Measurements from ENCODE around the gene ASB1. TPM values are rescaled to one million over a fixed set of nuclear protein-coding genes. Genes with fewer than 3 reads are reported as not detected.

The ASB1 gene
- total RNA-seq, 4 donors from 2014 or later, result 3.9 to 17.7 (median 8.9) TPM

DNA sequence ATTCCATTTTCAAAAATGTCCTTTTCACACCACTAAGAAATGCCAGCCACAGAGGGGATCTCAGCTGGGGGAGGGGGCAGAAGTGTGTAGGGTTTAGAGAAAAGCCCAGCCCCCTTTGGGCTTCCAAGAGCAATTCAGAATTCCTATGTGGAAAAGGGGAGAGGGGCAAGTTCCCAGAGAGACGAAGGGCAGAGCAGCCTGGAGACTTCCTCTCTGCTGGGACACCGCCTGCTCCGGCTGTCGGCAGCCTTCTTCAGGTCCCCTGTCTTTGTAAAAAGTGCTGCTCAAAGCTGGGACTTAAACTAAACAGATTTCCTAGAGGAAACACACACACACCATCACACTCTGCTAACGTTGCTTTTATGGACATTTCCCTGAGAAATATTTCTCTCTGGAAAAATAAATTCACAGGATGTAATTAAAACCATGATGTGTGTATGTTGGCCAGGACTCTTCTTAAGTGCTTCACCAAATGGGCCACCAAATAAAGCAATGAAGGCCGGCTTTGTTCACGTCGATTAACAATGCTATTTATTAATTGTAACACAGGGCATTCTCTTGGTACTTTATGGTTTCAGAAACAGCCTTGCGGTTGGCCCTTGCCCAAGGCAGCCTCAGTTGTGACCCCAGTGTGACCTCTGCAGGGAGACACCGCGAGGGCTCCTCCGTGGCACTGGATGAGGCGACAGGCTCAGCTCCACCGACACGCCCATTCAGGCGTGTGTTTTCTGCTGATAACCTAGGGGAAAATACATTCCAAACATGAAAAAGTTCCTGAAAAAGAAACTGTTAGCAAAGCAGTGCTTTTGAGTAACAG is 5.6 kb upstream of the ASB1 start:
- TF ChIP-seq POLR2A (IDR thresholded peaks at IDR 0.05), result no peak
- TF ChIP-seq, protein P1, sequence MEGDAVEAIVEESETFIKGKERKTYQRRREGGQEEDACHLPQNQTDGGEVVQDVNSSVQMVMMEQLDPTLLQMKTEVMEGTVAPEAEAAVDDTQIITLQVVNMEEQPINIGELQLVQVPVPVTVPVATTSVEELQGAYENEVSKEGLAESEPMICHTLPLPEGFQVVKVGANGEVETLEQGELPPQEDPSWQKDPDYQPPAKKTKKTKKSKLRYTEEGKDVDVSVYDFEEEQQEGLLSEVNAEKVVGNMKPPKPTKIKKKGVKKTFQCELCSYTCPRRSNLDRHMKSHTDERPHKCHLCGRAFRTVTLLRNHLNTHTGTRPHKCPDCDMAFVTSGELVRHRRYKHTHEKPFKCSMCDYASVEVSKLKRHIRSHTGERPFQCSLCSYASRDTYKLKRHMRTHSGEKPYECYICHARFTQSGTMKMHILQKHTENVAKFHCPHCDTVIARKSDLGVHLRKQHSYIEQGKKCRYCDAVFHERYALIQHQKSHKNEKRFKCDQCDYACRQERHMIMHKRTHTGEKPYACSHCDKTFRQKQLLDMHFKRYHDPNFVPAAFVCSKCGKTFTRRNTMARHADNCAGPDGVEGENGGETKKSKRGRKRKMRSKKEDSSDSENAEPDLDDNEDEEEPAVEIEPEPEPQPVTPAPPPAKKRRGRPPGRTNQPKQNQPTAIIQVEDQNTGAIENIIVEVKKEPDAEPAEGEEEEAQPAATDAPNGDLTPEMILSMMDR (IDR thresholded peaks at IDR 0.05), result no peak
- intact Hi-C loops (cut with DNase I), result no loop called here
- Histone ChIP-seq H3K4me3 (no peak overlapping the region), H3K27ac (peak overlapping the region in 1 of 4 donors; percentile 41), H3K4me1 (peaks cover 6 to 37% (median 7%) of the 10 kb centered on the region in 3 donors), H3K36me3 (no peaks in the 10 kb centered on the region), H3K9me3 (no peaks in the 10 kb centered on the region), H3K27me3 (no peaks in the 10 kb centered on the region)
- DNase-seq, result no peak
- WGBS, 2 donors, result 42 to 51% methylated on average over 14 to 16 of the region's 16 CpGs

DNA sequence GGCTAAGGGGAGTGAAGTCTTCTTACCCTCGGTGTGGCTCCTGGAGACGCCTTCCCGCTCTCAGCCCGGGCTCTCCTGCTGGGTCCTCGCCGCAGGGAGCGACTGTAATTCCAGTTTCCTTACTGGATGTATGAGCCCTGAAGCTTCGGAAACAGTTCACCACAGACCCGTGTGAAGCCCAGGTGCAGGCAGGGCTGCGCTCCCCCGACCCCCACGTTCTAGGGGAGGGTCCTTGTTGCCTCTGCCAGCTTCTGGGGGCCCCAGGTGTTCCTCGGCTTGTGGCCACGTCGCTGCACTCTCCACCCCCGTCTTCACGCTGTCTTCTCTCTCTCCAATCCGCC is 5.1 kb upstream of the ASB1 start:
- H3K4me3 ChIP-seq, result no peak overlapping the region
- H3K9me3 ChIP-seq, result no peaks in the 10 kb centered on the region
- intact Hi-C loops (cut with DNase I), result no loop called here
- TF ChIP-seq, protein P1 (IDR thresholded peaks at IDR 0.05), result no peak
- TF ChIP-seq POLR2A (IDR thresholded peaks at IDR 0.05), result no peak
- no peak for DNase-seq
- WGBS, 2 donors, result 78 to 85% methylated on average over 15 to 18 of the region's 18 CpGs
- H3K27me3 ChIP-seq, result no peaks in the 10 kb centered on the region
- H3K27ac ChIP-seq, result no peak overlapping the region
- peaks cover 8 to 41% (median 8%) of the 10 kb centered on the region in 3 donors for H3K4me1 ChIP-seq
- H3K36me3 ChIP-seq, result no peaks in the 10 kb centered on the region

- no peaks in the 10 kb centered on the region for H3K36me3 ChIP-seq
- intact Hi-C loops (cut with DNase I), result no loop called here
- H3K9me3 ChIP-seq, result no peaks in the 10 kb centered on the region
- no peak for TF ChIP-seq POLR2A (IDR thresholded peaks at IDR 0.05)
- TF ChIP-seq, protein P1 (IDR thresholded peaks at IDR 0.05), result no peak
- no peaks in the 10 kb centered on the region for H3K27me3 ChIP-seq
- H3K4me1 ChIP-seq, result peaks cover 8 to 39% (median 8%) of the 10 kb centered on the region in 3 donors
- H3K27ac ChIP-seq, result no peak overlapping the region
- DNase-seq, result no peak
- 86% methylated on average over 1 of the region's 10 CpGs; no CpG with 5 or more reads in 1 of the 2 donors for WGBS, 2 donors
- H3K4me3 ChIP-seq, result no peak overlapping the region
These were observed 4.4 kb upstream of the ASB1 start for GRCh38 chr2:238422285-238422684.

DNA sequence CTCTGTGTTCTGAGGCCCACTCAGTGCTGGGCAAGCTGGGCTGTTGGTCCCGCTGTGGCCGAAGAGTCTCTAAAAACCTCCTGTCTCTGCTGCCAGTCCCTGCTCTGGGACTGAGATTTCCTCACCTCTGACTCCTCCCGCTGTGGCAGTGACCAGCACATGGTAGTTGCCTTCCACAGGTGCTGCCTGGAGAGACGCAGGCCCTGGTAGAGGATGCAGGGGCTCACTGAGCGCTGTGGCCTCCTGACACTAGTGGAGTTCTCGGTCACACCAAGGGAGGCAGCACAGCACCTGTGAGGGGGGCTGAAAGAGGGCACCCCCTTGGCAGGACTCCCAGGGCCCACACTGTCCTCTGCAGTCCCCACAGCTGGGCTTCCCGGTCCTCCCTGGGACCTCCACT is 3.8 kb upstream of the ASB1 start:
- Histone ChIP-seq H3K27me3 (no peaks in the 10 kb centered on the region), H3K4me1 (peaks cover 13 to 41% (median 14%) of the 10 kb centered on the region in 3 donors), H3K9me3 (no peaks in the 10 kb centered on the region), H3K36me3 (no peaks in the 10 kb centered on the region), H3K27ac (no peak overlapping the region), H3K4me3 (no peak overlapping the region)
- no peak for DNase-seq
- TF ChIP-seq, protein P1 (IDR thresholded peaks at IDR 0.05), result no peak
- TF ChIP-seq POLR2A (IDR thresholded peaks at IDR 0.05), result no peak
- WGBS, 2 donors, result 86 to 100% methylated on average over 2 of the region's 7 CpGs
- intact Hi-C loops (cut with DNase I), result no loop called here

- DNase-seq, result no peak
- TF ChIP-seq, protein P1 (IDR thresholded peaks at IDR 0.05), result no peak
- TF ChIP-seq POLR2A (IDR thresholded peaks at IDR 0.05), result no peak
- H3K27ac ChIP-seq, result no peak overlapping the region
- no peaks in the 10 kb centered on the region for H3K36me3 ChIP-seq
- no peaks in the 10 kb centered on the region for H3K9me3 ChIP-seq
- H3K27me3 ChIP-seq, result no peaks in the 10 kb centered on the region
- 68 to 74% methylated on average over 5 of the region's 9 CpGs for WGBS, 2 donors
- H3K4me3 ChIP-seq, result no peak overlapping the region
- intact Hi-C loops (cut with DNase I), result no loop called here
- peaks cover 17 to 43% (median 20%) of the 10 kb centered on the region in 3 donors for H3K4me1 ChIP-seq
These were observed 3.0 kb upstream of the ASB1 start for GRCh38 chr2:238423561-238424312.

Measured in esophagus squamous epithelium (tissue), 5 donors.